Activated T-cell treated with anti-CD3 and anti-CD28 coated beads for 48 hours (primary cell): ENCODE results near the gene C16orf95.
"Not testable (repeated sequence)": the region's sequence is repeated elsewhere in the genome, so short reads cannot be mapped to it uniquely, and the experiment has no call there.

Source experiments
- DNase-seq: peaks from one replicate; pipeline ENCODE4 v3.0.0-alpha.2; 2020; ENCODE audit warnings: low read depth

C16orf95 gene

DNA sequence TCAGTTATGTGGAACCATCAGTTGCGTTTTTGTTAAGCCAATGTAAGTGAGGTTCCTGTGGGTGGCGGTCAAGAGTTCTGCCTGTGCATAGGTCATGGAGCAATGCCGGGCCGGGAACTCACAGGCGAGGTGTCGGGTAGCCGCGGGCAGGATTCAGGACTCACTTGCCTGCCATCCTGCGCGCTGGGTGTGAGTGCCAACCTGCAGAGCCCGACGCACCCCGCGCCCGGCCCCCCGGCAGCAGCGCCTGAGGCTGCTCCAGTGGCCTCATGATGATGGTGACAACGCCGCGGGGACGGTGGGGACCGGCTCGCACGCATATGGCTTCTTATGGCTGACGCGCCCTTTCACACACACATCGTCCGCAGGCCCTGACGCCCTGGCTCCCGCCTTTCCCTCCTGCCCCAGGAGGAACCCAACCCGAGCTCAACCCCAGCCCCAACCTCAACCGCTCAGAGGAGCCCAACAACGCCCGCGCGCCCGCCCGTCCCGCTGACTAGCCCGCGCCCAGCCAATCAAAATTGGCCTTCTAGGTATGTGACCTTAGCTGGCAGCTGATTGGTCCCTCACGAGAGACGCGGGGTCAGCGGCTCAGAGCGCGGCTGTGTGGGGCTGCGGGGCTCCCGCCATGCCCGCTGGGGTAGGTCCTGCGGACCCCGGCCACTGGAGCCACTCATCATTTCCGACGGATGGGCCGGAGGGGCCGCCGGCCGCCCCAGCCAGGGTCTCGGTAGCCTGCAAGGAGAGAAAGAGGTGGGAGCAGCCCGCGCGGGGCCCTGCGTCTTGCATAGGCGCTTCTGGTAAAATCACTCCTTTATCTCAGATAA is at the start of gene C16orf95:
C16orf95 (minus strand) TSS at position 470 of the 827 bp plus-strand sequence; CDS start at position 320, 150 bp downstream.
- peak; percentile 94 for DNase-seq

DNA sequence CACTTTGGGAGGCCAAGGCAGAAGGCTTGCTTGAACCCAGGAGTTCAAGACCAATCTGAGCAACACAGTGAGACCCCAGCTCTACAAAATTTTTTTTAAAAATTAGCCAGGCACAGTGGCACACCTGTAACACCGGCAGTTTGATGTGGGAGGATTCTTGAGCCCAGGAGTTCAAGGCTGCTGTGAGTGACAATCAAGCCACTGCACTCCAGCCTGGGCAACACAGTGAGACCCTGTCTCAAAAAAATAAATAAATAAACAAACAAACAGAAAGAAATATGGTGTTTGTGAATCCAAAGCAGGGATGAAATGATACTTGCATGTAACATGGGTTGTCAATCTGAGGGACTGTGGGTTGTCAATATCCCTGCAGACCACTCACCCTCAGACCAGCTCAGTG is 49.7 kb upstream of the C16orf95 start:
- no peak for DNase-seq

DNA sequence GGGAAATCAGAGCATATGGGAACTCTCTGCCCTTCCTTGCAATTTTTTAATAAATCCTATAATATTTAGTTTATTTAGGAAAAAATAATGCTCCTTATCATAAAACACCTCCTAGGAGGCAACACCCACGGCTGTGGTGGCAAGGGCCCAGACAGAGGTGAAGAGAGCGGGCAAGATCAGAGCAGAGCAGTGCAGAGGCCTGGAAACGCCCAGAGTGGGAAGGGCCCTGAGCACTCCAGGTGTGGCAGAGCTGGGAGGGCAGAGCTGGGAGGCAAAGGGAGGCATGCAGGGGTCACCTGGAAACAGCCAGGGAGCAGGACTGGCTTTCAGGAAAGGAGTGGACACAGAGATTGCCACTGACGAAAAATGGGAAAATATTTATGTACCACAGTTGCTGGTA is 49.1 kb upstream of the C16orf95 start:
- no peak for DNase-seq

GRCh38 chr16:87365021-87365713 is 48.0 kb upstream of the C16orf95 start:
- no peak for DNase-seq

- no peak for DNase-seq
Observed at GRCh38 chr16:87363771-87364455, 46.7 kb upstream of the C16orf95 start.

GRCh38 chr16:87362828-87363559 is 45.8 kb upstream of the C16orf95 start:
- DNase-seq, result not testable (repeated sequence)

DNA sequence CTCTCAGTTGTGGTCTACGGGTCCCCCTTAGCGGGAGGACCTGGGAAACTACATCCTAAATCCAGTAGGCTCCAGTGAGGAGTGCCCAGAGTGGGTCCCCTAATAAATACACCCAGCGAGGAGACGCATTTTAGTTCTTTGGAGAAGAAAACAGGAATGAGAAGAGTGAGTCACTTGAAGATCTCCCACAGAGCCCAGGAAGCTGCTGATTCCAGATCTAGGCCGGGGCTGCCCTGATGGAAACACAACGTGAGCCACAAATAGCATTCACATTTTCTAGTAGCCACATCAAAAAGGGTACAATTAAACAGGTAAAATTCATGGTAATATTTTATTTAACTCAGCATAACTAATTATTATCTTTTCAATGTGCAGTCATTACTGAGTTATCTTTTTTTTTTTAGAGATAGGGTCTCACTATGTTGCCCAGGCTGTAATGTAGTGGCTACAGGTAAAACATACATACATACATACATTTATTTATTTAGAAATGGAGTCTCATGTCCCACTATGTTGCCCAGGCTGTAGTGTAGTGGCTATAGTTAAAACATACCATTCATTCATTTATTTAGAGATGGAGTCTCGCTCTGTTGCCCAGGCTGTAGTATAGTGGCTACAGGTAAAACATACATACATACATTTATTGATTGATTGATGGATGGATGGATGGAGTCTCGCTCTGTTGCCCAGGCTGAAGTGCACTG is 44.9 kb upstream of the C16orf95 start:
- no peak for DNase-seq

- no peak for DNase-seq
Observed at GRCh38 chr16:87360862-87361610, 43.8 kb upstream of the C16orf95 start.

- no peak for DNase-seq
Observed at GRCh38 chr16:87359121-87359520, 41.9 kb upstream of the C16orf95 start.

- DNase-seq, result no peak
Observed at GRCh38 chr16:87358696-87359095, 41.5 kb upstream of the C16orf95 start.

DNA sequence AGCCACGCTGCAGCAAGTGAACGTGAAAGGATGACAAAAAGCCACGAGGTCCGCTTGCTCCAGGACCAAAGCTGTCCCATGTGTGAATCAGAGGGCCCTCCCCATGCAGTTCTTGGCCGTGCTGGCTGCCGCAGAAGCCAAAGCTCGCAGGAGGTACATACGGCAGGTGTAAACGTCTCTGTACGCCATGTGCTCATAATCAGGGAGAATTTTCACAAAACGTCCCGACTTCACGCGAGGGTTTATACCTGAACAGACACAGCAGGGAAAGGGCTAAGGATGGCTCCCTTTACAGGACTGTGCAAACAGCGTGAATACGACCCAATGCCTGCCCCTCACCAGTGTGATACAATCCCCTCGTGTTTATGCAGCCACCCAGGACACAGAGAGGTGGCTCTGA is 41.1 kb upstream of the C16orf95 start:
- no peak for DNase-seq

- no peak for DNase-seq
Observed at GRCh38 chr16:87356491-87356853, 39.3 kb upstream of the C16orf95 start.

GRCh38 chr16:87353613-87354012 is 36.4 kb upstream of the C16orf95 start:
- DNase-seq, result no peak

DNA sequence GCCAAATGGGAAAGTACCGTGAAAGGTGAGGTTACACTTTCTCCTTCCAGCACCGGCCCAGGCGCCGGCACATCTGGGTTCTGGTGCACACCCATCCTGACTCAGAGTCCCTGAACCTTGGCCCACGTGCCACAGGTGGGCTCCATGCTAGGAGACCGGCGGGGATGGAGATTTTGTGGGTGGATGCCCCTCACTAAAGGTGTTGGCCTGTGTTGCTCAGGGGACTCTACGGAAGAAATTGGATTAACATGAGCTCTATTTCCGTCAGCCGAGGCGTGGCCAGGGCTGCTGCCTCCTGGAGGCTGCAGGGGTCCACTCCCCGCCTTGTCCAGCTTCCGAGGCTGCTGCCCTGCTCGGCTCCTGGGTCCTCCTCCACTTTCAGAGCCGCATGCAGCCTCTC is 35.6 kb upstream of the C16orf95 start:
- no peak for DNase-seq

DNA sequence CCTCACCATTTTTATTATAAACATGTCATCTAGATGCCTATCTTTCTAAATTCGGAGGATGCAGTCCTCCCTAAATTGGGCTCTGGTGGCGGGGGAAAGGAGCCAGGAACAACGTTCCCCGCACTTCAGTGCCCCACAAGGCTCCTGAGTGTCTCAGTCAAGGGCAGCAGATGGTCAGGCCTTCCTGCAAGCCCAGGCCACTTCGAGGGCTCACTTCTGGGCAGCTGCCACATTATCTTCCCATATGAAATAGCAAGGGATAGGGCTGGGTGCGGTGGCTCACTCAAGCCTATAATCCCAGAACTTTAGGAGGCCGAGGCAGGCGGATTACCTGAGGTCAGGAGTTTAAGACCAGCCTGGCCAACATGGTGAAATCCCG is 34.1 kb upstream of the C16orf95 start:
- no peak for DNase-seq

GRCh38 chr16:87350681-87351319 is 33.6 kb upstream of the C16orf95 start:
- no peak for DNase-seq

DNA sequence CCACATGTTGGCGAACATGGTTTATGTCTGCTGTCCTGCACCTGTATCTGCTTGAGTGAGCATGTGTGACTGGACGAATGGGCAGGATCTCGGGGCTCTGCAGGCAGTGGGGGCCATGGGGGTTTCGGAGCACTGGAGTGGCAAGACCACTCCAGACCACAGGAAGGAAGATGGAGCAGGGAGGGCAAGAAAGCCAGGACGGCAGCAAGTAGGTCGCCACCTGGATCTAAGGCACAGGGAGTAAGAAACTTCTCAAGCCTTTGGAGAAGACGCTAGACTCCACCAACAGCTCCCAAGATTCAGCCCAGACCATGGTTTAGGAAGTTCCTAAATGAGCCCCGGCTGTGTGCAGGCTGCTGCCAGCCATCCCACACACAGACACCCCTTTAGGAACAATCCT is 32.8 kb upstream of the C16orf95 start:
- DNase-seq, result no peak

GRCh38 chr16:87348616-87349157 is 31.5 kb upstream of the C16orf95 start:
- no peak for DNase-seq

DNA sequence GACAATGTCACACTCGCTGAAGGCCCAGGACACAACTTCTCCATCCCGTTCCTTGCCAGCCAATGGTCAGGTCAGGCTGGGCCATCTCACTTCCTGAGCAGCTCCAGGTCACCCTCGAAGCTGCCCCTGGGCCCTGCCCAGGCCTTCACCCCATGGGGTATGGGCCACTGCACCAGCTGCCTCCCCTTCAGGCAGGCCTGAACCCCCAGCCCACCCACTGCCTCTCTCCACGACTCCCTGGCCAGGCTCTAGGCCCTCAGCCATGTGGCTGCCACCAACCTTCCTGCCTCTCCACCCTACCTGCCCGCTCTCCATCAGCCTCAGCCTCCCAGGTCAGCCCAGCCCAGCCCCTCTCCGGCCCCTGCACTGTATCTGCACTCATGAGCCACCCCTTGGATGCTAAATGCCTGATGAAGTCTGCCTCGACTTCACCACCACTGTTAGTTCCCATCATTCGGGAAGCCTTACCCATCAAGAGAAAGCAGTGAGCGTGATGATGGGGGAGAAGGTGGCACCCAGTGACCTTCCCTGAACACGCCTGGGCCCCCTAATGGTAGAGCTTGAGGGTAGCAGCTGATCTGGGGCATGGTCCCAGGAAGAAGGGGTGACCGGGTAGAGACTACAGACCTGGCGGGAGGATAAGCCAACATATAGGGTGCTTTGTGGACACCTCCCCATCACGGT is 30.9 kb upstream of the C16orf95 start:
- DNase-seq, result no peak
